Panc1 (cell line): ENCODE results near the gene SOBP. TPM values are rescaled to one million over a fixed set of nuclear protein-coding genes. Genes with fewer than 3 reads are reported as not detected.

Source experiments
- ATAC-seq: fragments of 200-7000 bp; cut with Tn5 transposase; 2 replicates; pipeline ENCODE4 v1.9.1; 2020; ENCODE audit warnings: mild to moderate bottlenecking, moderate library complexity
- BruUV-seq: library from RNA; stranded (reverse); fragments of 400-500 nt; replicated peaks from 2 replicates; lab custom pipeline; 2021; lab: Mats Ljungman, UMichigan
- CTCF ChIA-PET: fragments of 300-600 bp; sonication (Branson Sonifier 250); formaldehyde crosslinking; loops from one replicate; lab custom pipeline; 2022; ENCODE audit warnings: antibody characterized with exemption; lab: Charles Lee
- POLR2A ChIA-PET: fragments of 300-600 bp; sonication (Branson Sonifier 250); formaldehyde crosslinking; loops from one replicate; lab custom pipeline; 2022; ENCODE audit warnings: antibody characterized with exemption; lab: Charles Lee
- DNase-seq: peaks from one replicate; pipeline ENCODE4 v3.0.0-alpha.2; 2010; ENCODE audit warnings: low read depth, low spot score
- H3K27ac ChIP-seq: 2 replicates; pipeline ENCODE4 v1.5.1; 2011; ENCODE audit warnings: mild to moderate bottlenecking, low read length, inconsistent platforms
- H3K27me3 ChIP-seq: fragments of 200-500 bp; sonication (Bioruptor generic); 2 replicates; pipeline ENCODE4 v1.6.0; 2014; ENCODE audit warnings: low read length, inconsistent platforms; ENCODE audit not compliant: control insufficient read depth, insufficient read depth
- H3K36me3 ChIP-seq: fragments of 200-500 bp; sonication (Bioruptor generic); 2 replicates; pipeline ENCODE4 v1.5.1; 2014; ENCODE audit warnings: inconsistent platforms, mild to moderate bottlenecking, low read length, moderate library complexity; ENCODE audit not compliant: control insufficient read depth, insufficient read depth
- H3K4me1 ChIP-seq: 2 replicates; pipeline ENCODE4 v1.5.1; 2011; ENCODE audit warnings: inconsistent platforms, mild to moderate bottlenecking, low read length, moderate library complexity; ENCODE audit not compliant: control insufficient read depth, insufficient read depth
- H3K4me3 ChIP-seq, 2 experiments: 2 replicates each; pipeline ENCODE4 v1.5.1; 2011 to 2012; ENCODE audit warnings: low read depth in 2 of 2, low read length in 2 of 2, mild to moderate bottlenecking in 2 of 2, inconsistent platforms in 1 of 2, moderate library complexity in 1 of 2
- H3K9me3 ChIP-seq: fragments of 200-500 bp; sonication (Bioruptor generic); 2 replicates; pipeline ENCODE4 v1.5.1; 2014; ENCODE audit warnings: low read depth, mild to moderate bottlenecking, inconsistent platforms, low read length, moderate library complexity; ENCODE audit not compliant: control insufficient read depth, insufficient read depth
- POLR2AphosphoS5 ChIP-seq: IDR thresholded peaks from 2 replicates; pipeline ENCODE4 v1.6.1; 2012; ENCODE audit warnings: mild to moderate bottlenecking, low read depth, low read length, moderate library complexity
- SIN3A ChIP-seq: IDR thresholded peaks from 2 replicates; pipeline ENCODE4 v1.6.1; 2012; ENCODE audit warnings: low read depth, mild to moderate bottlenecking, low read length, moderate library complexity, borderline replicate concordance; ENCODE audit not compliant: insufficient read depth
- TCF7L2 ChIP-seq: IDR thresholded peaks from 2 replicates; pipeline ENCODE4 v1.6.1; 2011; ENCODE audit warnings: mild to moderate bottlenecking, low read depth, low read length, inconsistent platforms
- in situ Hi-C: cut with HindIII; loops from 2 replicates; pipeline ENCODE4 v1.10.0; 2016; ENCODE audit warnings: low sequenced_read_pairs, low pct_unique_long_range_greater_than_20kb
- intact Hi-C: fragments of 100-400 bp; cut with micrococcal nuclease; formaldehyde crosslinking; loops from one replicate; pipeline ENCODE4 v1.10.0; 2022; ENCODE audit not compliant: unreplicated experiment
- total RNA-seq: library from RNA; stranded (reverse); gene quantifications from one replicate; pipeline ENCODE4 v1.2.1, GENCODE V29; 2021; ENCODE audit not compliant: unreplicated experiment
- TF ChIP-seq, protein P1 (sequence below), 2 experiments: IDR thresholded peaks; 2 replicates each; pipeline ENCODE4 v1.6.1; 2011 to 2012; ENCODE audit warnings: low read depth in 2 of 2, control low read depth in 1 of 2, low read length in 1 of 2, mild to moderate bottlenecking in 1 of 2, moderate library complexity in 1 of 2; ENCODE audit not compliant: insufficient read depth in 1 of 2
- TF ChIP-seq, protein P2 (sequence below): fragments of 450-650 bp; IDR thresholded peaks from 2 replicates; pipeline ENCODE4 v1.5.1; 2017; ENCODE audit warnings: mild to moderate bottlenecking

The SOBP gene
- total RNA-seq, 1 experiment from 2014 or later: 9.0 TPM

DNA sequence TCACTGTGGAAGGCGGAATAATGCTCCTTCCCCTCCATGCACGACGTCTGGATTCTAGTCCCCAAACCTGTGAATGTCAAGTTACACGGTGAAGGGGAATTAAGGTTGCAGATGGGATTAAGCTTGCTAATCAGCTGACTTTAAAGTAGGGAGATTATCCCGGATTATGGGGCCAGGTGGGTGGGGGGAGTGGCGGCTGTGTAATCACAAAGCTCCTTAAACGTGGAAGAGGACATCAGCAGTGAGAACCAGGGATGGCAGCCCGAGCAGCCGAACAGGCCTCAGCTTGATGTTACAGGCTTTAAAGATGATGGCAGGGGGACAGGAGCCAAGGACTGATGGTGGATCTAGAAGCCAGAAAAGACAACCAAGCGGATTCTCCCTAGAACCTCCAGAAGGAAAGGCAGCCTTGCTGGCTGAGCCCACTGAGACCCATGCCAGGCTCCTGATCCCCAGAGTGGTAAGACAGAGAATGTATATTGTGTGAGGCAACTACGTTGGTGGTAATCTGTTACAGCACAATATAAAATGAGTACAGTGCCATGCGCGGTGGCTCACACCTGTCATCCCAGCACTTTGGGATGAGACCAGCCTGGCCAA lies 216.7 kb downstream of the SOBP start:
- ATAC-seq (no peak), DNase-seq (no peak)
- Histone ChIP-seq H3K27me3 (peaks cover 2% of the 10 kb centered on the region; the same call in 1 of the 2 replicates), H3K36me3 (no peaks in the 10 kb centered on the region), H3K4me1 (no peaks in the 10 kb centered on the region), H3K9me3 (no peaks in the 10 kb centered on the region), H3K4me3 (no peak overlapping the region), H3K27ac (no peak overlapping the region)
- intact Hi-C loops (no loop called here), in situ Hi-C loops (no loop called here)
- TF ChIP-seq, protein P1, sequence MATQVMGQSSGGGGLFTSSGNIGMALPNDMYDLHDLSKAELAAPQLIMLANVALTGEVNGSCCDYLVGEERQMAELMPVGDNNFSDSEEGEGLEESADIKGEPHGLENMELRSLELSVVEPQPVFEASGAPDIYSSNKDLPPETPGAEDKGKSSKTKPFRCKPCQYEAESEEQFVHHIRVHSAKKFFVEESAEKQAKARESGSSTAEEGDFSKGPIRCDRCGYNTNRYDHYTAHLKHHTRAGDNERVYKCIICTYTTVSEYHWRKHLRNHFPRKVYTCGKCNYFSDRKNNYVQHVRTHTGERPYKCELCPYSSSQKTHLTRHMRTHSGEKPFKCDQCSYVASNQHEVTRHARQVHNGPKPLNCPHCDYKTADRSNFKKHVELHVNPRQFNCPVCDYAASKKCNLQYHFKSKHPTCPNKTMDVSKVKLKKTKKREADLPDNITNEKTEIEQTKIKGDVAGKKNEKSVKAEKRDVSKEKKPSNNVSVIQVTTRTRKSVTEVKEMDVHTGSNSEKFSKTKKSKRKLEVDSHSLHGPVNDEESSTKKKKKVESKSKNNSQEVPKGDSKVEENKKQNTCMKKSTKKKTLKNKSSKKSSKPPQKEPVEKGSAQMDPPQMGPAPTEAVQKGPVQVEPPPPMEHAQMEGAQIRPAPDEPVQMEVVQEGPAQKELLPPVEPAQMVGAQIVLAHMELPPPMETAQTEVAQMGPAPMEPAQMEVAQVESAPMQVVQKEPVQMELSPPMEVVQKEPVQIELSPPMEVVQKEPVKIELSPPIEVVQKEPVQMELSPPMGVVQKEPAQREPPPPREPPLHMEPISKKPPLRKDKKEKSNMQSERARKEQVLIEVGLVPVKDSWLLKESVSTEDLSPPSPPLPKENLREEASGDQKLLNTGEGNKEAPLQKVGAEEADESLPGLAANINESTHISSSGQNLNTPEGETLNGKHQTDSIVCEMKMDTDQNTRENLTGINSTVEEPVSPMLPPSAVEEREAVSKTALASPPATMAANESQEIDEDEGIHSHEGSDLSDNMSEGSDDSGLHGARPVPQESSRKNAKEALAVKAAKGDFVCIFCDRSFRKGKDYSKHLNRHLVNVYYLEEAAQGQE (IDR thresholded peaks at IDR 0.05; ENCODE audit: insufficient read depth in 1 of 2, low read depth in 2 of 2, low read length in 1 of 2): no peak
- TF ChIP-seq SIN3A (no peak), POLR2AphosphoS5 (no peak), TCF7L2 (no peak)
- TF ChIP-seq, protein P2, sequence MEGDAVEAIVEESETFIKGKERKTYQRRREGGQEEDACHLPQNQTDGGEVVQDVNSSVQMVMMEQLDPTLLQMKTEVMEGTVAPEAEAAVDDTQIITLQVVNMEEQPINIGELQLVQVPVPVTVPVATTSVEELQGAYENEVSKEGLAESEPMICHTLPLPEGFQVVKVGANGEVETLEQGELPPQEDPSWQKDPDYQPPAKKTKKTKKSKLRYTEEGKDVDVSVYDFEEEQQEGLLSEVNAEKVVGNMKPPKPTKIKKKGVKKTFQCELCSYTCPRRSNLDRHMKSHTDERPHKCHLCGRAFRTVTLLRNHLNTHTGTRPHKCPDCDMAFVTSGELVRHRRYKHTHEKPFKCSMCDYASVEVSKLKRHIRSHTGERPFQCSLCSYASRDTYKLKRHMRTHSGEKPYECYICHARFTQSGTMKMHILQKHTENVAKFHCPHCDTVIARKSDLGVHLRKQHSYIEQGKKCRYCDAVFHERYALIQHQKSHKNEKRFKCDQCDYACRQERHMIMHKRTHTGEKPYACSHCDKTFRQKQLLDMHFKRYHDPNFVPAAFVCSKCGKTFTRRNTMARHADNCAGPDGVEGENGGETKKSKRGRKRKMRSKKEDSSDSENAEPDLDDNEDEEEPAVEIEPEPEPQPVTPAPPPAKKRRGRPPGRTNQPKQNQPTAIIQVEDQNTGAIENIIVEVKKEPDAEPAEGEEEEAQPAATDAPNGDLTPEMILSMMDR: no peak
- CTCF ChIA-PET: interaction anchor here (0.7 kb wide), 1 partner anchor 280 kb away, joined by 3 read pairs; no protein-coding TSS in a partner anchor
- no TSS peak for BruUV-seq
- POLR2A ChIA-PET: no interaction called here

DNA sequence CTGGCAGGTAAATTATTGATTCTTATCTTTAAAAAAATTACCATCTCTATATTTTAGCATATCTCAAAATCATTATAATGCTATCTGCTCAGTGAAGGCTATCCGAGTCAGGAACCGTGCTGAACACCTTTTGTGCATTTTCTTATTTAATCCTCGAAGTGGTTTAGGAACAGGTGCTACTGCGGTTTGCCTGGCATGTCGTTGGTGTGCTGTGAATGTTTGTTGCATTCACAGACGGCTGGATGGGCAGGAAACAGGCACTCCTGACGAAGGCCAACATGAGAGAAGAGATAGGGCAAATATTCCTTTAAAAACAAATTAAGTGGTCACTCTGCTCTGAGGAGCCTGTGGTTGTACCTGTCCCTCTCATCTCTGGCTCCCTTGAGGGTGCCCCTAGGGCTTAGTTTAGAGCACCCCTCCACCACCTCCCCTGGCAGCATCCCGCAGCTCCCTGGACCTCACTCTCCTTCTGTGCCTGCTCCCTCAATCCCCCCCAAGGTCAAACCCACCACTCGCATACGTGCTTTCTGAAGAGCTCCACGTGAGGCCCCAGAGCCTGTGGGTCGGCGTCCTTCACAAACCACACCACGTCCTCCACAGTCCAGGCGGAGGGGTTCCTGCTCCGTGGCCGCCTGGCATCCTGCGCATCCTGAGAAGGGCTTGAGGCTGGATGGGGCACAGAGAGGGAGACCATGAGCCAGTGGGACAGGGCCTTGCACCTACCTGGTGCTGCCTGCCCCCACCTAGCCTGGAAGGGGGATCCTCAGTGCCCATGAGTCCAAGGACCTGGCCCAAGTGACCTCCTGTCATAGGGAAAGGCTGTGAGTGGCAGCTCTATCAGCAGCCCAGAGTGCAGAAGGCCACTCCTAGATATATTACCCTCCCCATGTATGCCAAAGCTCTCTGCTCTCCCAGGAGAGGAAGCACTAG lies 217.7 kb downstream of the SOBP start:
- TF ChIP-seq POLR2AphosphoS5 (no peak), SIN3A (no peak)
- TF ChIP-seq, protein P1 (IDR thresholded peaks at IDR 0.05; ENCODE audit: insufficient read depth in 1 of 2, low read depth in 2 of 2, low read length in 1 of 2): no peak
- no TSS peak for BruUV-seq
- no peaks in the 10 kb centered on the region for H3K9me3 ChIP-seq
- no peaks in the 10 kb centered on the region; the same call in 1 of the 2 replicates for H3K4me1 ChIP-seq
- DNase-seq: no peak
- intact Hi-C loops: no loop called here
- peaks cover 8% of the 10 kb centered on the region; the same call in 1 of the 2 replicates for H3K27me3 ChIP-seq
- no peak overlapping the region for H3K4me3 ChIP-seq
- peak; percentile 42; the same call in 1 of the 2 replicates for ATAC-seq
- CTCF ChIA-PET: interaction anchor here (0.5 kb wide), 1 partner anchor 1331 kb away, joined by 5 read pairs; no protein-coding TSS in a partner anchor
- in situ Hi-C loops: no loop called here
- POLR2A ChIA-PET: interaction anchor here (0.6 kb wide), 1 partner anchor 34 kb away, joined by 5 read pairs; no protein-coding TSS in a partner anchor
- no peak overlapping the region for H3K27ac ChIP-seq
- no peaks in the 10 kb centered on the region for H3K36me3 ChIP-seq
